Esophagus muscularis mucosa (tissue), 4 donors: ENCODE results near the gene GALNTL6. TPM values are rescaled to one million over a fixed set of nuclear protein-coding genes. Genes with fewer than 3 reads are reported as not detected.

Source experiments
- DNase-seq: peaks from one replicate; pipeline ENCODE4 v3.0.0-alpha.2; 2017; ENCODE audit errors: extremely low spot score
- H3K27ac ChIP-seq, 4 donors: fragments of 200-600 bp; sonication (generic); replicated peaks in 1 of 4; 1 replicate in 3 of 4; 2 replicates in 1 of 4; pipeline ENCODE4 v1.5.1; 2016 to 2019; ENCODE audit warnings: mild to moderate bottlenecking in 1 of 4
- H3K27me3 ChIP-seq, 4 donors: fragments of 200-600 bp; sonication (generic); one replicate each; pipeline versions ENCODE4 v1.5.1 to v1.6.0; 2016 to 2019
- H3K36me3 ChIP-seq, 4 donors: fragments of 200-600 bp; sonication (generic); one replicate each; pipeline ENCODE4 v1.5.1; 2016 to 2019
- H3K4me1 ChIP-seq, 4 donors: fragments of 200-600 bp; sonication (generic); one replicate each; pipeline ENCODE4 v1.5.1; 2016 to 2019
- H3K4me3 ChIP-seq, 4 donors: fragments of 200-600 bp; sonication (generic); 1 replicate in 2 of 4; 2 replicates in 2 of 4; pipeline ENCODE4 v1.5.1; 2016 to 2019; ENCODE audit warnings: mild to moderate bottlenecking in 4 of 4, moderate library complexity in 1 of 4
- H3K9me3 ChIP-seq, 4 donors: fragments of 200-600 bp; sonication (generic); 1 replicate in 3 of 4; 2 replicates in 1 of 4; pipeline ENCODE4 v1.5.1; 2016 to 2019
- CTCF ChIP-seq, 3 experiments: fragments of 200-600 bp in 2 of 3; fragments of 450-650 bp in 1 of 3; sonication (generic) in 2 of 3; IDR thresholded peaks; one replicate each; pipeline ENCODE4 v1.5.1; 2017 to 2019; ENCODE audit warnings: antibody characterized with exemption in 3 of 3, mild to moderate bottlenecking in 2 of 3, moderate library complexity in 1 of 3
- EP300 ChIP-seq: sonication (generic); formaldehyde crosslinking; IDR thresholded peaks from one replicate; pipeline ENCODE4 v1.6.1; 2017; ENCODE audit warnings: antibody characterized with exemption
- POLR2A ChIP-seq: fragments of 450-650 bp; IDR thresholded peaks from one replicate; pipeline ENCODE4 v1.6.1; 2017; ENCODE audit warnings: antibody characterized with exemption, moderate library complexity, mild to moderate bottlenecking, low read depth
- POLR2AphosphoS5 ChIP-seq, 2 donors: sonication (generic); formaldehyde crosslinking; IDR thresholded peaks; one replicate each; pipeline ENCODE4 v1.6.1; 2017; ENCODE audit warnings: antibody characterized with exemption in 2 of 2
- WGBS: methylation state at CpG from one replicate; pipeline ENCODE4 v1.1.5; 2018; 5-methylcytosine and 5-hydroxymethylcytosine counted together
- intact Hi-C: fragments of 100-400 bp; cut with DNase I; formaldehyde crosslinking; loops from one replicate; pipeline ENCODE4 v1.15.1; 2023
- total RNA-seq, 4 donors: library from RNA; depleted of rRNA; stranded (reverse); fragments of >200 nt; gene quantifications; one replicate each; pipeline versions ENCODE4 v1.1.0 to v1.2.1, GENCODE V29; 2016

The GALNTL6 gene
- total RNA-seq, 4 donors from 2014 or later: 0.33 to 0.42 TPM; not detected in 2

GRCh38 chr4:172653676-172654075 is 840.5 kb downstream of the GALNTL6 start:
- intact Hi-C loops: no loop called here
- no peaks in the 10 kb centered on the region for H3K36me3 ChIP-seq
- DNase-seq: no peak
- H3K9me3 ChIP-seq: no peaks in the 10 kb centered on the region
- no peaks in the 10 kb centered on the region for H3K27me3 ChIP-seq
- H3K27ac ChIP-seq: no peak overlapping the region
- peaks cover 0 to 18% (median 14%) of the 10 kb centered on the region in 4 donors for H3K4me1 ChIP-seq
- no peak for TF ChIP-seq EP300
- no peak for TF ChIP-seq POLR2AphosphoS5 (IDR thresholded peaks at IDR 0.05)
- TF ChIP-seq CTCF (IDR thresholded peaks at IDR 0.05): no peak
- no peak for TF ChIP-seq POLR2A
- H3K4me3 ChIP-seq: no peak overlapping the region

GRCh38 chr4:172654457-172654856 is 841.3 kb downstream of the GALNTL6 start:
- H3K4me1 ChIP-seq: peaks cover 0 to 18% (median 14%) of the 10 kb centered on the region in 4 donors
- no peaks in the 10 kb centered on the region for H3K36me3 ChIP-seq
- TF ChIP-seq POLR2AphosphoS5 (IDR thresholded peaks at IDR 0.05): no peak
- TF ChIP-seq CTCF (IDR thresholded peaks at IDR 0.05): no peak
- H3K4me3 ChIP-seq: no peak overlapping the region
- DNase-seq: no peak
- H3K27me3 ChIP-seq: no peaks in the 10 kb centered on the region
- H3K9me3 ChIP-seq: no peaks in the 10 kb centered on the region
- no peak overlapping the region for H3K27ac ChIP-seq
- intact Hi-C loops: no loop called here
- 76% methylated on average over 3 of the region's 3 CpGs for WGBS

GRCh38 chr4:172656055-172656454 is 842.9 kb downstream of the GALNTL6 start:
- TF ChIP-seq CTCF (IDR thresholded peaks at IDR 0.05) (no peak), POLR2AphosphoS5 (IDR thresholded peaks at IDR 0.05) (no peak), POLR2A (no peak), EP300 (no peak)
- H3K4me3 ChIP-seq: no peak overlapping the region
- peaks cover 0 to 28% (median 18%) of the 10 kb centered on the region in 4 donors for H3K4me1 ChIP-seq
- no peaks in the 10 kb centered on the region for H3K27me3 ChIP-seq
- WGBS: 81% methylated on average over 5 of the region's 5 CpGs
- intact Hi-C loops: no loop called here
- DNase-seq: no peak
- no peaks in the 10 kb centered on the region for H3K9me3 ChIP-seq
- no peak overlapping the region for H3K27ac ChIP-seq
- no peaks in the 10 kb centered on the region for H3K36me3 ChIP-seq

GRCh38 chr4:172657081-172657480 is 843.9 kb downstream of the GALNTL6 start:
- DNase-seq: no peak
- Histone ChIP-seq H3K27ac (peak overlapping the region in 2 of 4 donors; percentile 45), H3K27me3 (no peaks in the 10 kb centered on the region), H3K4me3 (no peak overlapping the region), H3K9me3 (no peaks in the 10 kb centered on the region), H3K4me1 (peaks cover 0 to 28% (median 18%) of the 10 kb centered on the region in 4 donors), H3K36me3 (no peaks in the 10 kb centered on the region)
- TF ChIP-seq EP300 (no peak), CTCF (IDR thresholded peaks at IDR 0.05) (no peak), POLR2A (no peak), POLR2AphosphoS5 (IDR thresholded peaks at IDR 0.05) (no peak)
- intact Hi-C loops: no loop called here
- 30% methylated on average over 6 of the region's 6 CpGs for WGBS

- Histone ChIP-seq H3K27me3 (no peaks in the 10 kb centered on the region), H3K4me3 (no peak overlapping the region), H3K4me1 (peaks cover 0 to 28% (median 18%) of the 10 kb centered on the region in 4 donors), H3K27ac (no peak overlapping the region), H3K9me3 (no peaks in the 10 kb centered on the region), H3K36me3 (no peaks in the 10 kb centered on the region)
- 44% methylated on average over 3 of the region's 3 CpGs for WGBS
- no peak for TF ChIP-seq POLR2A
- no peak for TF ChIP-seq CTCF (IDR thresholded peaks at IDR 0.05)
- no peak for TF ChIP-seq POLR2AphosphoS5 (IDR thresholded peaks at IDR 0.05)
- TF ChIP-seq EP300: no peak
- no peak for DNase-seq
- intact Hi-C loops: no loop called here
Measured at GRCh38 chr4:172660251-172660650, 847.0 kb downstream of the GALNTL6 start.
